ENCODE measurements around the gene DAPK3. TPM values are rescaled to one million over a fixed set of nuclear protein-coding genes. Genes with fewer than 3 reads are reported as not detected.

DAPK3 gene
- total RNA-seq, 4 donors from 2014 or later = 25.4 to 68.8 (median 44.5) TPM

GRCh38 chr19:3961007-3961406 lies 9.9 kb downstream of the DAPK3 start:
- TF ChIP-seq CTCF (IDR thresholded peaks at IDR 0.05; ENCODE audit: low read depth) = no peak

GRCh38 chr19:3959766-3960131 lies 11.2 kb downstream of the DAPK3 start:
- no peak for TF ChIP-seq CTCF (IDR thresholded peaks at IDR 0.05; ENCODE audit: low read depth)

GRCh38 chr19:3958836-3959765 lies 11.8 kb downstream of the DAPK3 start:
- no peak for TF ChIP-seq CTCF (IDR thresholded peaks at IDR 0.05; ENCODE audit: low read depth)

GRCh38 chr19:3955688-3956087 lies 15.2 kb downstream of the DAPK3 start:
- no peak for TF ChIP-seq CTCF (IDR thresholded peaks at IDR 0.05; ENCODE audit: low read depth)

- no peak for TF ChIP-seq CTCF (IDR thresholded peaks at IDR 0.05; ENCODE audit: low read depth)
Observed at GRCh38 chr19:3954107-3954506, 16.8 kb downstream of the DAPK3 start.

GRCh38 chr19:3950871-3951861 lies 19.7 kb downstream of the DAPK3 start:
- TF ChIP-seq CTCF (IDR thresholded peaks at IDR 0.05; ENCODE audit: low read depth) = no peak
